Measurements from ENCODE around the gene ZSCAN10.
"Not testable (repeated sequence)": the region's sequence is repeated elsewhere in the genome, so short reads cannot be mapped to it uniquely, and the experiment has no call there.

Gene ZSCAN10

GRCh38 chr16:3083408-3083807, 15.7 kb downstream of the ZSCAN10 start:
- not testable (repeated sequence) for DNase-seq

GRCh38 chr16:3081957-3082356, 17.1 kb downstream of the ZSCAN10 start:
- DNase-seq: not testable (repeated sequence)

DNA sequence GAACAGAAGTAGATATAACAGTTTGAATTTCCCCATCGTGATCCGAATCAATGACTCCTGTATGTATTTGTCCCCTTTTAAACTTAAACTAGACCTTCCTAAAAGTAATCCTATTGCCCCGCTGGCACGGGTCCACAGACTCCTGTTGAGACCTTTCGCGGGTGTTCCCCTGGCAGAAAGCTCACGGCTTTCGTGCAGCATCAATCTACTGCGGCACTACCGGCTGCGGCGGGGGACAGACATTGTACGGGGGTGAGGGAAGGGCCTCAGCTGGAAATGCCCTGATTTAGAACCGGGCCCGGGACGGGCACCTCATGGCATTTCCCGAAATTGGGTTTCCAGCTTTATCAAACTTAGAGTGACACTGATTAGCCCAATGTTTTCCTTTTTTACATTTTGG, 19.1 kb downstream of the ZSCAN10 start:
- DNase-seq: no peak

DNA sequence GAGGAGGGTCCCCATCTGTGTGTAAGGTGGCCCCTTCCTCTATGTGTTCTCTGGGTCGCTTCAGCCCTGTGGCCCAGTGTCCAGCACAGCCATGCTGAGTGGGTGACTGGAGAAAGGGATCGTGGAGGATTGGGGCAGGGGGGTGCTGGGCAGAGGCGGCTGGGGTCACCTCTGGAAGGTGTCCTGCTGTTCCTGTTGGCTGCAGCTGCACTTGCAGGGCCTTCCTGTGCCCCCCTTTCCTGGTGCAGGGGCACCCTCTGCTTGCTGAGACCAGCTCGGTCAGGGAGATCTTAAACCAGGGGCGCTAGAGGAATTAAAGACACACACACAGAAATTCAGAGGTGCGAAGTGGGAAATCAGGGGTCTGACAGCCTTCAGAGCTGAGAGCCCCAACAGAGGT, 22.5 kb downstream of the ZSCAN10 start:
- no peak for DNase-seq

GRCh38 chr16:3075946-3076345, 23.1 kb downstream of the ZSCAN10 start:
- DNase-seq: not testable (repeated sequence)

- no peak for DNase-seq
These were observed 23.6 kb downstream of the ZSCAN10 start for GRCh38 chr16:3075523-3075915.

GRCh38 chr16:3074860-3075522, 24.1 kb downstream of the ZSCAN10 start:
- DNase-seq: no peak

- DNase-seq: no peak
These were observed 25.6 kb downstream of the ZSCAN10 start for GRCh38 chr16:3073448-3073847.

DNA sequence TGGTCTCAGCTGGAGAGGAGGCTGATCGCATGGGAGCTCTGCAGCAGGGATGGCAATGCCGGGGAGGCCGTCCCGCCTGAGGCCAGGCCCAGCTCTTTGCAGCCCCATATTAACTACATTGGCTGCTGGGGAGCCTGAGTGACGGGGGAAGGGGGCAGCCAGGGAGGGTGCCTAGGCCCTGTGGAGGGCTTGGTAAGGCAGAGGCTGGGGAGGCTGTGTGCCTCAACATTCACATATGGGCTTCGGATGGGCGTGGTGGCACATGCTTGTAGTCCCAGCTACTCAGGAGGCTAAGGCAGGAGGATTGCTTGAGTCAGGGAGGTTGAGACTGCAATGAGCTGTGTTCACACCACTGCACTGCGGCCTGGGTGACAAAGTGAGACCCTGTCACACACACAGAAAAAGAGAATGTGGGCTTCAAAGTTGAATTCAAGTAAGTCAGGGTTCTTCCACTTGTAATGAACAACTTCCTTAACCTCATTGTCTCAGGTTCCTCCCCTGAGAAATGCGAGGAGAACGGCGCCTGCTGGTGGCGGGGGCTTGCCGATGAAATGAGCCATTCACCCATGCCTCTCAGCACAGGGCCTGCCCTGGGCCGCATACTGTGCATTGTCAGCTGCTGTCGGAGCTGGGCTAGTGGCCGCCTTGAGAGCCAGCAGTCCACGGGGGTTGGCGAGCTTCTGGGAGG, 26.4 kb downstream of the ZSCAN10 start:
- DNase-seq: not testable (repeated sequence)

GRCh38 chr16:3072148-3072547, 26.9 kb downstream of the ZSCAN10 start:
- DNase-seq: not testable (repeated sequence)

- no peak for DNase-seq
These were observed 27.4 kb downstream of the ZSCAN10 start for GRCh38 chr16:3071655-3072054.

DNA sequence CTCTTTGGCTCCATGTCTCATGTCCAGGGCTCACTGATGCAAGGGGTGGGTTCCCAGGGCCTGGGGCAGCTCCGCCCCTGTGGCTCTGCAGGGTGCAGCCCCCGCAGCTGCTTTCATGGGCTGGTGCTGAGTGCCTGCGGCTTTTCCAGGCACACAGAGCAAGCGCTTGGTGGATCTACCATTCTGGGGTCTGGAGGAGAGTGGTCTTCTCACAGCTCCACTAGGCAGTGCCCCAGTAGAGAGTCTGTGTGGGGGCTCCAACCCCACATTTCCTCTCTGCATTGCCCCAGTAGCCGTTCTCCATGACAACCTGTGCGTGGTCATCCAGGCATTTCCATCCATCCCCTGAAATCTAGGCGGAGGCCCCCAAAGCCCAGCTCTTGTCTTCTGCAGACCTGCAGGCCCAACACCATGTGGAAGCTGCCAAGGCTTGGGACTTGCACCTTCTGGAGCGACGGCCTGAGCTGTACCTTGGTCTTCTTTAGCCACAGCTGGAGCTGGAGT, 28.4 kb downstream of the ZSCAN10 start:
- DNase-seq: no peak

GRCh38 chr16:3069146-3069545, 29.9 kb downstream of the ZSCAN10 start:
- not testable (repeated sequence) for DNase-seq

GRCh38 chr16:3068487-3068886, 30.6 kb downstream of the ZSCAN10 start:
- no peak for DNase-seq

- no peak for DNase-seq
These were observed 32.7 kb downstream of the ZSCAN10 start for GRCh38 chr16:3066440-3066748.

GRCh38 chr16:3065742-3066439, 33.2 kb downstream of the ZSCAN10 start:
- DNase-seq: no peak

- DNase-seq: no peak
These were observed 33.9 kb downstream of the ZSCAN10 start, which contains the start of gene IL32 for GRCh38 chr16:3065069-3065741. TSS of gene IL32 (plus strand) at chr16:3065640. CDS start at chr16:3065812, 172 bp downstream.

GRCh38 chr16:3063625-3064386, 35.3 kb downstream of the ZSCAN10 start:
- DNase-seq: no peak

DNA sequence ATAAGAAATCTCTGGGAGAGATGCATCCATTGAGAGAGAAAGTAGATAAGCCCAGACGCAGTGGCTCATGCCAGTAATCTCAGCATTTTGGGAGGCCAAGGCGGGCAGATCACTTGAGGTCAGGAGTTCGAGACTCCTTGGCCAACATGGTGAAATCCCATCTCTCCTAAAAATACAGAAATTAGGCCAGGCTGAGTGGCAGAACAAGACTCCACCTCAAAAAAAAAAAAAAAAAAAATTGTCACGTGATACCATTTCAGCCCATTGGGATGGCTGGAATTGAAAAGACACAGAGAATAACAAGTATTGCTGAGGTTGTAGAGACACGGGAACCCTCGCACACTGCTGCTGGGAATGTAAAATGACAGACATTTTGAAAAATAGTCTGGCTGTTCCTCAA, 36.5 kb downstream of the ZSCAN10 start:
- DNase-seq: no peak

DNA sequence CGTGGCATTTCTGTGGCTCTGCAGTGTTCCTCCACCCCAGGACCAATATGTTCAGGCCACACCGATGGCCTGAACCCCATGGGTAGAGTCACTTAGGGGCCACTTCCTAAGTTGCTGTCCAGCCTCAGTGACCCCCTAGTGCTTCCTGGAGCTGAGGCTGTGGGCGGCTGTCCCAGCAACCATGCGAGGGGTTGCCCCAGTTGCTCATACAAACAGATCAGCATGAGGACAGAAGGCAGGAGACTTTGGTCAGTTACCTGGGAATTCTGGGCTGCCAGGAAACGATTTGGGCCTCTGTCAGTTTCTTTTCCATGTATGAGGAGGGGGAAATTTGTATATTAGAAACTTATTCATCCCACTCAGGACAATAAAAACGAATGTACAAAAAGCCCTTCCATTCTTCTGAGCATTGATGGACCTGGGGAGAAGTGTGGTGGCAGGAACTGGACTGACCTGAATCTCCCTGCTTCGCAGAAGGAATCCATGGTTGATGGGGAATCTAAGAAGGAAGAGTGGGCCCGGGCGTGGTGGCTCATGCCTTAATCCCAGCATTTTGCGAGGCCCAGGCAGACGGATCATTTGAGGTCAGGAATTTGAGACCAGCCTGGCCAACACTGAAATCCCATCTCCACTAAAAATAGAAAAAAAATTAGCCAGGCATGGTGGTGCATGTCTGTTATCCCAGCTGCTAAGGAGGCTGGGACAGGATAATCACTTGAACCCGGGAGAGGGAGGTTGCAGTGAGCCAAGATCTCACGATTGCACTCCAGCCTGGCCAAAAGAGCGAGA, 38.6 kb downstream of the ZSCAN10 start:
- DNase-seq: no peak

GRCh38 chr16:3059723-3060242, 39.3 kb downstream of the ZSCAN10 start:
- no peak for DNase-seq

Data from NCI-H1105 (cell line).